Stomach smooth muscle (tissue), 2 donors: Measurements from ENCODE around the gene GID8.

Experiments used
- H3K27ac ChIP-seq: one replicate; pipeline ENCODE4 v1.7.0; 2013; ENCODE audit warnings: mild to moderate bottlenecking, low read length, inconsistent platforms
- H3K27me3 ChIP-seq, 2 donors: one replicate each; pipeline ENCODE4 v1.7.0; 2013; ENCODE audit warnings: low read length in 2 of 2; ENCODE audit not compliant: insufficient read depth in 2 of 2, control insufficient read depth in 1 of 2
- H3K36me3 ChIP-seq, 2 donors: one replicate each; pipeline ENCODE4 v1.7.0; 2013; ENCODE audit warnings: low read length in 2 of 2; ENCODE audit not compliant: control insufficient read depth in 2 of 2, insufficient read depth in 2 of 2
- H3K4me1 ChIP-seq: one replicate; pipeline ENCODE4 v1.7.0; 2013; ENCODE audit warnings: low read length; ENCODE audit not compliant: control insufficient read depth, insufficient read depth
- H3K4me3 ChIP-seq, 2 donors: one replicate each; pipeline ENCODE4 v1.7.0; 2013; ENCODE audit warnings: low read length in 2 of 2
- H3K9ac ChIP-seq, 2 donors: one replicate each; pipeline ENCODE4 v1.7.0; 2013; ENCODE audit warnings: low read length in 2 of 2, mild to moderate bottlenecking in 1 of 2
- H3K9me3 ChIP-seq, 2 donors: one replicate each; pipeline ENCODE4 v1.7.0; 2013; ENCODE audit warnings: low read length in 2 of 2; ENCODE audit not compliant: control insufficient read depth in 2 of 2
- donor health status: healthy.
- donor health status: Pancreatic carcinoma.

GID8 gene

GRCh38 chr20:62931464-62931863, 6.5 kb upstream of the GID8 start:
- Histone ChIP-seq H3K27ac (no peak overlapping the region), H3K4me1 (peaks cover 45% of the 10 kb centered on the region), H3K27me3 (no peaks in the 10 kb centered on the region), H3K4me3 (no peak overlapping the region), H3K9ac (no peak overlapping the region), H3K9me3 (no peaks in the 10 kb centered on the region), H3K36me3 (peaks cover 0 to 15% of the 10 kb centered on the region in 2 donors)

- no peak overlapping the region for H3K9ac ChIP-seq
Observed at GRCh38 chr20:62933966-62934365, 4.0 kb upstream of the GID8 start.

GRCh38 chr20:62935204-62935967, 2.6 kb upstream of the GID8 start:
- Histone ChIP-seq H3K4me1 (peaks cover 42% of the 10 kb centered on the region), H3K9ac (no peak overlapping the region), H3K4me3 (peak overlapping the region in 1 of 2 donors; percentile 54), H3K27me3 (no peaks in the 10 kb centered on the region), H3K9me3 (no peaks in the 10 kb centered on the region), H3K27ac (no peak overlapping the region), H3K36me3 (peaks cover 0 to 15% of the 10 kb centered on the region in 2 donors)

More at GRCh38 chr20:62933966-62934365, 4.0 kb upstream of the GID8 start:
- peaks cover 0 to 15% of the 10 kb centered on the region in 2 donors for H3K36me3 ChIP-seq
- H3K27me3 ChIP-seq, result no peaks in the 10 kb centered on the region
- H3K4me3 ChIP-seq, result no peak overlapping the region
- H3K9me3 ChIP-seq, result no peaks in the 10 kb centered on the region
- H3K27ac ChIP-seq, result no peak overlapping the region
- H3K4me1 ChIP-seq, result peaks cover 36% of the 10 kb centered on the region

- peaks cover 45% of the 10 kb centered on the region for H3K4me1 ChIP-seq
- H3K27me3 ChIP-seq, result no peaks in the 10 kb centered on the region
- H3K9me3 ChIP-seq, result no peaks in the 10 kb centered on the region
- peaks cover 0 to 15% of the 10 kb centered on the region in 2 donors for H3K36me3 ChIP-seq
- no peak overlapping the region for H3K27ac ChIP-seq
- peak overlapping the region in 1 of 2 donors; percentile 13 for H3K9ac ChIP-seq
- H3K4me3 ChIP-seq, result peak overlapping the region in 1 of 2 donors; percentile 54
Observed at GRCh38 chr20:62935968-62936585, 1.9 kb upstream of the GID8 start.

GRCh38 chr20:62937268-62938104, 461 bp upstream of the GID8 start:
- Histone ChIP-seq H3K36me3 (peaks cover 3 to 18% of the 10 kb centered on the region in 2 donors), H3K27me3 (no peaks in the 10 kb centered on the region), H3K4me1 (peaks cover 47% of the 10 kb centered on the region), H3K9ac (peak overlapping the region; percentile 93 to 95), H3K27ac (peak overlapping the region; percentile 88), H3K9me3 (no peaks in the 10 kb centered on the region), H3K4me3 (peak overlapping the region; percentile 94 to 97)

GRCh38 chr20:62940875-62941274, 2.9 kb downstream of the GID8 start:
- H3K4me3 ChIP-seq, result no peak overlapping the region
- no peak overlapping the region for H3K27ac ChIP-seq
- no peaks in the 10 kb centered on the region for H3K9me3 ChIP-seq
- H3K9ac ChIP-seq, result no peak overlapping the region
- H3K36me3 ChIP-seq, result peaks cover 23 to 26% of the 10 kb centered on the region in 2 donors
- H3K27me3 ChIP-seq, result no peaks in the 10 kb centered on the region
- H3K4me1 ChIP-seq, result peaks cover 30% of the 10 kb centered on the region

GRCh38 chr20:62941792-62942191, 3.8 kb downstream of the GID8 start:
- Histone ChIP-seq H3K4me1 (peaks cover 21% of the 10 kb centered on the region), H3K4me3 (no peak overlapping the region), H3K9ac (no peak overlapping the region), H3K27ac (no peak overlapping the region), H3K9me3 (no peaks in the 10 kb centered on the region), H3K27me3 (no peaks in the 10 kb centered on the region), H3K36me3 (peaks cover 32 to 35% of the 10 kb centered on the region in 2 donors)

- Histone ChIP-seq H3K4me3 (no peak overlapping the region), H3K27ac (no peak overlapping the region), H3K4me1 (peaks cover 18% of the 10 kb centered on the region), H3K9me3 (no peaks in the 10 kb centered on the region), H3K9ac (no peak overlapping the region), H3K36me3 (peaks cover 38 to 40% of the 10 kb centered on the region in 2 donors), H3K27me3 (no peaks in the 10 kb centered on the region)
Observed at GRCh38 chr20:62942456-62942855, 4.5 kb downstream of the GID8 start.

- no peak overlapping the region for H3K4me3 ChIP-seq
- H3K9ac ChIP-seq, result no peak overlapping the region
- no peaks in the 10 kb centered on the region for H3K27me3 ChIP-seq
- no peaks in the 10 kb centered on the region for H3K9me3 ChIP-seq
- H3K4me1 ChIP-seq, result peaks cover 18% of the 10 kb centered on the region
- H3K36me3 ChIP-seq, result peaks cover 46 to 48% of the 10 kb centered on the region in 2 donors
- H3K27ac ChIP-seq, result no peak overlapping the region
Observed at GRCh38 chr20:62943396-62943795, 5.4 kb downstream of the GID8 start.

GRCh38 chr20:62944184-62944583, 6.2 kb downstream of the GID8 start:
- H3K36me3 ChIP-seq, result peaks cover 52 to 53% of the 10 kb centered on the region in 2 donors
- H3K9ac ChIP-seq, result no peak overlapping the region
- no peak overlapping the region for H3K27ac ChIP-seq
- no peaks in the 10 kb centered on the region for H3K27me3 ChIP-seq
- peaks cover 12% of the 10 kb centered on the region for H3K4me1 ChIP-seq
- no peaks in the 10 kb centered on the region for H3K9me3 ChIP-seq
- H3K4me3 ChIP-seq, result no peak overlapping the region
